HEK293 (cell line): ENCODE results near the gene MERTK.

Experiments used
- CTCF ChIA-PET: fragments of 350-600 bp; formaldehyde crosslinking; extraction: SDS; loops from one replicate; lab custom pipeline; 2021; ENCODE audit warnings: antibody characterized with exemption; lab: Yijun Ruan, JAX
- POLR2A ChIA-PET: fragments of 300-600 bp; formaldehyde crosslinking; extraction: SDS; loops from one replicate; lab custom pipeline; 2020; ENCODE audit warnings: antibody characterized with exemption, inconsistent platforms; lab: Yijun Ruan, JAX
- H3K27ac ChIP-seq: fragments of 200-500 bp; sonication (Bioruptor generic); 2 replicates; pipeline ENCODE4 v1.5.1; 2014; ENCODE audit warnings: low read depth, low read length, control low read depth, inconsistent platforms; ENCODE audit errors: extremely low read depth
- H3K36me3 ChIP-seq, 2 experiments: fragments of 200-500 bp in 1 of 2; sonication (Bioruptor generic) in 1 of 2; 1 replicate in 1 of 2; 2 replicates in 1 of 2; pipeline ENCODE4 v1.5.1; 2014 to 2017; ENCODE audit warnings: inconsistent platforms in 2 of 2, low read length in 2 of 2; ENCODE audit not compliant: control insufficient read depth in 2 of 2, insufficient read depth in 1 of 2
- H3K4me1 ChIP-seq: fragments of 200-500 bp; sonication (Bioruptor generic); 2 replicates; pipeline ENCODE4 v1.5.1; 2014; ENCODE audit warnings: mild to moderate bottlenecking, low read length, inconsistent platforms; ENCODE audit not compliant: control insufficient read depth, insufficient read depth
- H3K4me3 ChIP-seq: 2 replicates; pipeline ENCODE4 v1.5.1; 2011; ENCODE audit warnings: low read depth, mild to moderate bottlenecking, control low read depth, low read length, moderate library complexity
- H3K9me3 ChIP-seq: fragments of 200-500 bp; sonication (Bioruptor generic); 2 replicates; pipeline ENCODE4 v1.5.1; 2014; ENCODE audit warnings: low read depth, low read length, inconsistent platforms; ENCODE audit not compliant: control insufficient read depth, insufficient read depth
- GLI4 ChIP-seq: fragments of 450-650 bp; formaldehyde crosslinking; IDR thresholded peaks from 2 replicates; pipeline ENCODE4 v1.5.1; 2016; ENCODE audit warnings: missing biosample characterization, missing genetic modification characterization
- KLF16 ChIP-seq: fragments of 450-650 bp; formaldehyde crosslinking; IDR thresholded peaks from 2 replicates; pipeline ENCODE4 v1.5.1; 2017; ENCODE audit warnings: missing biosample characterization, missing genetic modification characterization
- KLF9 ChIP-seq: fragments of 450-650 bp; formaldehyde crosslinking; IDR thresholded peaks from 2 replicates; pipeline ENCODE4 v1.5.1; 2016; ENCODE audit warnings: missing biosample characterization, missing genetic modification characterization, low read depth
- PRDM6 ChIP-seq: fragments of 450-650 bp; formaldehyde crosslinking; IDR thresholded peaks from 2 replicates; pipeline ENCODE4 v1.5.1; 2017; ENCODE audit warnings: missing biosample characterization, missing genetic modification characterization
- RBAK ChIP-seq: fragments of 450-650 bp; formaldehyde crosslinking; IDR thresholded peaks from 2 replicates; pipeline ENCODE4 v1.5.1; 2016; ENCODE audit warnings: missing biosample characterization, missing genetic modification characterization
- ZBTB17 ChIP-seq: fragments of 450-650 bp; formaldehyde crosslinking; IDR thresholded peaks from 2 replicates; pipeline ENCODE4 v1.5.1; 2016; ENCODE audit warnings: missing biosample characterization, missing genetic modification characterization
- ZBTB6 ChIP-seq: fragments of 450-650 bp; formaldehyde crosslinking; IDR thresholded peaks from 2 replicates; pipeline ENCODE4 v1.5.1; 2017; ENCODE audit warnings: missing biosample characterization, missing genetic modification characterization
- ZIC2 ChIP-seq: fragments of 450-650 bp; formaldehyde crosslinking; IDR thresholded peaks from 2 replicates; pipeline ENCODE4 v1.5.1; 2016; ENCODE audit warnings: missing biosample characterization, missing genetic modification characterization
- ZNF175 ChIP-seq: fragments of 450-650 bp; formaldehyde crosslinking; IDR thresholded peaks from 2 replicates; pipeline ENCODE4 v1.5.1; 2016; ENCODE audit warnings: missing biosample characterization, missing genetic modification characterization
- ZNF18 ChIP-seq: fragments of 450-650 bp; formaldehyde crosslinking; IDR thresholded peaks from 2 replicates; pipeline ENCODE4 v1.5.1; 2016; ENCODE audit warnings: missing biosample characterization, missing genetic modification characterization
- ZNF184 ChIP-seq: fragments of 450-650 bp; IDR thresholded peaks from 2 replicates; pipeline ENCODE4 v1.5.1; 2018; ENCODE audit warnings: missing biosample characterization, mild to moderate bottlenecking, missing genetic modification characterization
- ZNF280C ChIP-seq: fragments of 450-650 bp; formaldehyde crosslinking; IDR thresholded peaks from 2 replicates; pipeline ENCODE4 v1.5.1; 2016; ENCODE audit warnings: missing biosample characterization, missing genetic modification characterization
- ZNF324 ChIP-seq: fragments of 450-650 bp; formaldehyde crosslinking; IDR thresholded peaks from 2 replicates; pipeline ENCODE4 v1.5.1; 2016; ENCODE audit warnings: missing biosample characterization, missing genetic modification characterization
- ZNF433 ChIP-seq: fragments of 450-650 bp; formaldehyde crosslinking; IDR thresholded peaks from 2 replicates; pipeline ENCODE4 v1.5.1; 2016; ENCODE audit warnings: missing biosample characterization, missing genetic modification characterization, low read depth
- ZNF555 ChIP-seq: fragments of 450-650 bp; formaldehyde crosslinking; conservative IDR thresholded peaks from 2 replicates; pipeline ENCODE4 v1.5.1; 2017; ENCODE audit warnings: missing biosample characterization, mild to moderate bottlenecking, missing genetic modification characterization, inconsistent platforms
- ZNF610 ChIP-seq: fragments of 450-650 bp; formaldehyde crosslinking; IDR thresholded peaks from 2 replicates; pipeline ENCODE4 v1.5.1; 2016; ENCODE audit warnings: missing biosample characterization, missing genetic modification characterization, borderline replicate concordance
- ZNF621 ChIP-seq: fragments of 450-650 bp; formaldehyde crosslinking; IDR thresholded peaks from 2 replicates; pipeline ENCODE4 v1.5.1; 2017; ENCODE audit warnings: missing biosample characterization, missing genetic modification characterization
- ZNF623 ChIP-seq: fragments of 450-650 bp; formaldehyde crosslinking; IDR thresholded peaks from 2 replicates; pipeline ENCODE4 v1.5.1; 2016; ENCODE audit warnings: missing biosample characterization, missing genetic modification characterization
- ZNF624 ChIP-seq: fragments of 450-650 bp; formaldehyde crosslinking; IDR thresholded peaks from 2 replicates; pipeline ENCODE4 v1.5.1; 2017; ENCODE audit warnings: missing biosample characterization, missing genetic modification characterization
- ZNF629 ChIP-seq: fragments of 450-650 bp; formaldehyde crosslinking; IDR thresholded peaks from 2 replicates; pipeline ENCODE4 v1.5.1; 2017; ENCODE audit warnings: missing biosample characterization, missing genetic modification characterization
- ZNF654 ChIP-seq: fragments of 450-650 bp; formaldehyde crosslinking; IDR thresholded peaks from 2 replicates; pipeline ENCODE4 v1.5.1; 2016; ENCODE audit warnings: low read depth, missing biosample characterization, missing genetic modification characterization
- ZNF660 ChIP-seq: fragments of 450-650 bp; IDR thresholded peaks from 2 replicates; pipeline ENCODE4 v1.5.1; 2018; ENCODE audit warnings: missing biosample characterization, mild to moderate bottlenecking, missing genetic modification characterization
- ZNF664 ChIP-seq: fragments of 450-650 bp; formaldehyde crosslinking; IDR thresholded peaks from 2 replicates; pipeline ENCODE4 v1.5.1; 2016; ENCODE audit warnings: missing biosample characterization, missing genetic modification characterization
- ZNF670 ChIP-seq: fragments of 450-650 bp; formaldehyde crosslinking; IDR thresholded peaks from 2 replicates; pipeline ENCODE4 v1.5.1; 2016; ENCODE audit warnings: missing biosample characterization, missing genetic modification characterization, low read depth
- ZNF76 ChIP-seq: fragments of 450-650 bp; formaldehyde crosslinking; IDR thresholded peaks from 2 replicates; pipeline ENCODE4; 2016; ENCODE audit warnings: low read depth, missing biosample characterization, missing genetic modification characterization, borderline replicate concordance
- ZNF785 ChIP-seq: fragments of 450-650 bp; formaldehyde crosslinking; IDR thresholded peaks from 2 replicates; pipeline ENCODE4 v1.5.1; 2016; ENCODE audit warnings: missing biosample characterization, missing genetic modification characterization
- ZNF837 ChIP-seq: fragments of 450-650 bp; formaldehyde crosslinking; IDR thresholded peaks from 2 replicates; pipeline ENCODE4 v1.5.1; 2016; ENCODE audit warnings: missing biosample characterization, missing genetic modification characterization
- ZNF843 ChIP-seq: fragments of 450-650 bp; formaldehyde crosslinking; IDR thresholded peaks from 2 replicates; pipeline ENCODE4 v1.5.1; 2016; ENCODE audit warnings: missing biosample characterization, missing genetic modification characterization
- ZSCAN30 ChIP-seq: fragments of 450-650 bp; IDR thresholded peaks from 2 replicates; pipeline ENCODE4 v1.5.1; 2018; ENCODE audit warnings: missing biosample characterization, mild to moderate bottlenecking, missing genetic modification characterization, moderate library complexity
- ZXDB ChIP-seq: fragments of 450-650 bp; formaldehyde crosslinking; IDR thresholded peaks from 2 replicates; pipeline ENCODE4 v1.5.1; 2016; ENCODE audit warnings: missing biosample characterization, missing genetic modification characterization

MERTK gene

GRCh38 chr2:111981666-111982065, 83.3 kb downstream of the MERTK start:
- Histone ChIP-seq H3K4me3 (no peak overlapping the region), H3K27ac (no peak overlapping the region), H3K9me3 (no peaks in the 10 kb centered on the region), H3K4me1 (peaks cover 4% of the 10 kb centered on the region; the same call in 1 of the 2 replicates), H3K36me3 (peaks cover 7 to 38% of the 10 kb centered on the region in 2 experiments)
- CTCF ChIA-PET = interaction anchor here (1.0 kb wide), 1 partner anchor 10 kb away, joined by 3 read pairs; no protein-coding TSS in a partner anchor
- TF ChIP-seq GLI4 (tag by site-specific recombination) (no peak), ZNF660 (no peak), ZNF184 (no peak), ZNF555 (tag by site-specific recombination) (no peak), ZNF621 (tag by site-specific recombination) (no peak), ZNF610 (no peak), ZNF18 (no peak), ZNF670 (tag by site-specific recombination) (no peak), ZNF280C (no peak), ZSCAN30 (tag by site-specific recombination) (no peak), ZNF175 (tag by site-specific recombination) (no peak), ZNF654 (tag by site-specific recombination) (no peak), ZNF624 (tag by site-specific recombination) (no peak), KLF9 (no peak), KLF16 (tag by site-specific recombination) (no peak), ZNF76 (tag by site-specific recombination) (no peak)
- POLR2A ChIA-PET = no interaction called here

GRCh38 chr2:111982822-111983221, 84.4 kb downstream of the MERTK start:
- H3K36me3 ChIP-seq = peaks cover 4 to 33% of the 10 kb centered on the region in 2 experiments; a peak in 2 of 3 replicates
- H3K27ac ChIP-seq = no peak overlapping the region
- ChIA-PET POLR2A (no interaction called here), CTCF (no interaction called here)
- peaks cover 4% of the 10 kb centered on the region; the same call in 1 of the 2 replicates for H3K4me1 ChIP-seq
- no peak overlapping the region for H3K4me3 ChIP-seq
- TF ChIP-seq ZNF623 (tag by site-specific recombination) (no peak), RBAK (tag by site-specific recombination) (no peak), ZBTB6 (tag by site-specific recombination) (no peak), ZIC2 (no peak), ZNF664 (tag by site-specific recombination) (no peak), PRDM6 (tag by site-specific recombination) (no peak), ZNF324 (tag by site-specific recombination) (no peak), ZNF837 (tag by site-specific recombination) (no peak), ZBTB17 (no peak), ZSCAN30 (tag by site-specific recombination) (no peak), ZNF280C (no peak), ZNF785 (tag by site-specific recombination) (no peak), ZNF433 (tag by site-specific recombination) (no peak), ZNF843 (tag by site-specific recombination) (no peak), ZNF629 (tag by site-specific recombination) (no peak), ZXDB (tag by site-specific recombination) (no peak), ZNF184 (no peak)
- no peaks in the 10 kb centered on the region for H3K9me3 ChIP-seq
